ENCODE measurements around the gene SELENOP. TPM values are rescaled to one million over a fixed set of nuclear protein-coding genes. Genes with fewer than 3 reads are reported as not detected.

The SELENOP gene
- total and polyA plus RNA-seq, 9 of the 15 experiments (the other 6 are each of a cell fraction or from before 2014, with no cell fraction given) = 3.2 to 6.3 (median 4.5) TPM

- TF ChIP-seq ZNF507 (tag; conservative IDR thresholded peaks at IDR 0.05) = no peak
- TF ChIP-seq POLR3G (IDR thresholded peaks at IDR 0.05; ENCODE audit: extremely low read depth, insufficient read length, insufficient replicate concordance) = no peak
- TF ChIP-seq DPF2 (IDR thresholded peaks at IDR 0.05) = peak; percentile 59
- TF ChIP-seq WHSC1 (IDR thresholded peaks at IDR 0.05; ENCODE audit: low read length) = no peak
- TF ChIP-seq SMAD4 (CRISPR knock-in tag; conservative IDR thresholded peaks at IDR 0.05) = no peak
- TF ChIP-seq CHD4 (IDR thresholded peaks at IDR 0.05; ENCODE audit: insufficient read depth, insufficient replicate concordance, low read depth, low read length, poor library complexity, severe bottlenecking) = no peak
- TF ChIP-seq SMAD1 (IDR thresholded peaks at IDR 0.05; ENCODE audit: low read depth, low read length, partially characterized antibody) = no peak
- TF ChIP-seq ZBTB2 (IDR thresholded peaks at IDR 0.05) = no peak
- TF ChIP-seq NUFIP1 (IDR thresholded peaks at IDR 0.05; ENCODE audit: partially characterized antibody) = no peak
- TF ChIP-seq MIER1 (IDR thresholded peaks at IDR 0.05; ENCODE audit: low read depth) = no peak
- no peak for TF ChIP-seq CBFB (CRISPR knock-in tag; IDR thresholded peaks at IDR 0.05)
- TF ChIP-seq BCL6 (CRISPR knock-in tag; IDR thresholded peaks at IDR 0.05) = no peak
- TF ChIP-seq COPS2 (conservative IDR thresholded peaks at IDR 0.05) = no peak
- TF ChIP-seq ZNF384 (IDR thresholded peaks at IDR 0.05; ENCODE audit: low read depth, low read length) = no peak
- TF ChIP-seq SNRNP70 (optimal IDR thresholded peaks at IDR 0.05; ENCODE audit: low read depth, low read length) = no peak
- no peak for TF ChIP-seq TCF7L2 (IDR thresholded peaks at IDR 0.05; ENCODE audit: low read depth, low read length)
- no peak for TF ChIP-seq MTA3 (IDR thresholded peaks at IDR 0.05; ENCODE audit: borderline replicate concordance)
- peak; percentile 37; the same call in 1 of the 2 replicates for TF ChIP-seq TAL1 (IDR thresholded peaks at IDR 0.05)
- peak; percentile 35; the same call in 1 of the 2 replicates for TF ChIP-seq TEAD4 (IDR thresholded peaks at IDR 0.05; ENCODE audit: low read length)
- TF ChIP-seq TEAD4 (CRISPR knock-in tag; IDR thresholded peaks at IDR 0.05; ENCODE audit: borderline replicate concordance) = no peak
Measured at GRCh38 chr5:42852826-42853225, 41.1 kb upstream of the SELENOP start (continued).

Data from K562 (cell line).